D341Med (cell line): Measurements from ENCODE around the gene NPFFR1.
"Not testable (repeated sequence)": the region's sequence is repeated elsewhere in the genome, so short reads cannot be mapped to it uniquely, and the experiment has no call there.

Source experiments
- DNase-seq: peaks from one replicate; pipeline ENCODE4 v3.0.0; 2012; ENCODE audit warnings: low spot score

The NPFFR1 gene

GRCh38 chr10:70222811-70223447 lies 60.9 kb downstream of the NPFFR1 start:
- not testable (repeated sequence) for DNase-seq

GRCh38 chr10:70222340-70222794 lies 61.4 kb downstream of the NPFFR1 start:
- no peak for DNase-seq

- DNase-seq: no peak
These were observed 62.8 kb downstream of the NPFFR1 start for GRCh38 chr10:70221030-70221429.

GRCh38 chr10:70212879-70213278 lies 70.9 kb downstream of the NPFFR1 start:
- no peak for DNase-seq

GRCh38 chr10:70212277-70212676 lies 71.5 kb downstream of the NPFFR1 start:
- DNase-seq: no peak

- DNase-seq: no peak
These were observed 77.0 kb downstream of the NPFFR1 start for GRCh38 chr10:70206762-70207161.

GRCh38 chr10:70201105-70201504 lies 82.7 kb downstream of the NPFFR1 start:
- no peak for DNase-seq

GRCh38 chr10:70198696-70199466 lies 84.9 kb downstream of the NPFFR1 start:
- DNase-seq: no peak
